ENCODE data around the gene PLXND1. TPM values are rescaled to one million over a fixed set of nuclear protein-coding genes. Genes with fewer than 3 reads are reported as not detected.
"Not testable (repeated sequence)": the region's sequence is repeated elsewhere in the genome, so short reads cannot be mapped to it uniquely, and the experiment has no call there.

Gene PLXND1, protein sequence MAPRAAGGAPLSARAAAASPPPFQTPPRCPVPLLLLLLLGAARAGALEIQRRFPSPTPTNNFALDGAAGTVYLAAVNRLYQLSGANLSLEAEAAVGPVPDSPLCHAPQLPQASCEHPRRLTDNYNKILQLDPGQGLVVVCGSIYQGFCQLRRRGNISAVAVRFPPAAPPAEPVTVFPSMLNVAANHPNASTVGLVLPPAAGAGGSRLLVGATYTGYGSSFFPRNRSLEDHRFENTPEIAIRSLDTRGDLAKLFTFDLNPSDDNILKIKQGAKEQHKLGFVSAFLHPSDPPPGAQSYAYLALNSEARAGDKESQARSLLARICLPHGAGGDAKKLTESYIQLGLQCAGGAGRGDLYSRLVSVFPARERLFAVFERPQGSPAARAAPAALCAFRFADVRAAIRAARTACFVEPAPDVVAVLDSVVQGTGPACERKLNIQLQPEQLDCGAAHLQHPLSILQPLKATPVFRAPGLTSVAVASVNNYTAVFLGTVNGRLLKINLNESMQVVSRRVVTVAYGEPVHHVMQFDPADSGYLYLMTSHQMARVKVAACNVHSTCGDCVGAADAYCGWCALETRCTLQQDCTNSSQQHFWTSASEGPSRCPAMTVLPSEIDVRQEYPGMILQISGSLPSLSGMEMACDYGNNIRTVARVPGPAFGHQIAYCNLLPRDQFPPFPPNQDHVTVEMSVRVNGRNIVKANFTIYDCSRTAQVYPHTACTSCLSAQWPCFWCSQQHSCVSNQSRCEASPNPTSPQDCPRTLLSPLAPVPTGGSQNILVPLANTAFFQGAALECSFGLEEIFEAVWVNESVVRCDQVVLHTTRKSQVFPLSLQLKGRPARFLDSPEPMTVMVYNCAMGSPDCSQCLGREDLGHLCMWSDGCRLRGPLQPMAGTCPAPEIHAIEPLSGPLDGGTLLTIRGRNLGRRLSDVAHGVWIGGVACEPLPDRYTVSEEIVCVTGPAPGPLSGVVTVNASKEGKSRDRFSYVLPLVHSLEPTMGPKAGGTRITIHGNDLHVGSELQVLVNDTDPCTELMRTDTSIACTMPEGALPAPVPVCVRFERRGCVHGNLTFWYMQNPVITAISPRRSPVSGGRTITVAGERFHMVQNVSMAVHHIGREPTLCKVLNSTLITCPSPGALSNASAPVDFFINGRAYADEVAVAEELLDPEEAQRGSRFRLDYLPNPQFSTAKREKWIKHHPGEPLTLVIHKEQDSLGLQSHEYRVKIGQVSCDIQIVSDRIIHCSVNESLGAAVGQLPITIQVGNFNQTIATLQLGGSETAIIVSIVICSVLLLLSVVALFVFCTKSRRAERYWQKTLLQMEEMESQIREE (N-terminal part only)
- 26.7 and 28.5 TPM in 2 replicates for total RNA-seq (2014; rRNA removed; shearing (Covaris generic))
- 17.4 and 26.9 TPM in 2 replicates for polyA plus RNA-seq (2015; cell fraction: cytosol; rRNA removed)
- 41.3 and 46.6 TPM in 2 replicates for polyA plus RNA-seq (2015; cell fraction: nucleus; rRNA removed)

DNA sequence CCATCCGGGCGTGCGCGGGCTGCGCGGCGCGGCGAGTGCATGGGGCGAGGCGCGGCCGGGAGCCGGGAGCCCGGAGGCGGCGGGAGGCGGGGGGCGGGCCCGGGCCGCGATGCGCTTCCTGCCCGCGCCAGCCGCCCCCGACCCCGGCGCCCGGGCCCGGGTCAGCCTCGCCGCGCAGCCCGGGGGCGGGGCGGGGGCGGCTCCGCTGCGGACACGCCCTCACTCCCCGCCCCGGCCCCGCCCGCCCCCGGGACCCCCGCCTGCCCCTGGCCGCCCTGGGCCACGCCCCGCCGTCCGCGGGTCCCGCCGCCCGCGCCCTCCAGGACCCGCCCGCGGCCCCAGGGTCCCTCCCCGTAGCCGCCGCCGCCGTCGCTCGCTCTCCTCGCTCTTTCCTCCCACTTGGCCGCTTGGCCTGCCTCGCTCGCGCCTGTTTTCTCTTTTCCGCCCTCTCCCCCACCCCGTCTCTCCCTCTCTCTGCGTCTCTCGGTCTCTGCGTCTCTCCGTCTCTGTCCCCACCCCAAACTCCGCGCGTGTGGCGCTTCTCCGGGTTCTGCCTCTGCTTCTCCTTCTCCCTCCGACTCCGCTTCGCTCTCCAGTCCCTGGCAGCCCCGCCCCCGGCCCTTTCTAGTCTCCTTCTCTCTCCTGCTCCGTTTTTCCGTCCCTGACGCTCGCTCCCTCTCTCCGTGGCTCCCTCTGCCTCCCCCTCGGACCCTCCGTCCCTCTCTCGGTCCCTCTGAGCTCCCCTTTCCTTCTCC is at the start of gene PLXND1:
Gene PLXND1, minus strand, starts transcription at position 41 of the 755 bp plus-strand sequence. Its CDS starts 37 bp downstream, at position 4.
- DNase-seq (ENCODE audit: low read depth) = no peak

DNA sequence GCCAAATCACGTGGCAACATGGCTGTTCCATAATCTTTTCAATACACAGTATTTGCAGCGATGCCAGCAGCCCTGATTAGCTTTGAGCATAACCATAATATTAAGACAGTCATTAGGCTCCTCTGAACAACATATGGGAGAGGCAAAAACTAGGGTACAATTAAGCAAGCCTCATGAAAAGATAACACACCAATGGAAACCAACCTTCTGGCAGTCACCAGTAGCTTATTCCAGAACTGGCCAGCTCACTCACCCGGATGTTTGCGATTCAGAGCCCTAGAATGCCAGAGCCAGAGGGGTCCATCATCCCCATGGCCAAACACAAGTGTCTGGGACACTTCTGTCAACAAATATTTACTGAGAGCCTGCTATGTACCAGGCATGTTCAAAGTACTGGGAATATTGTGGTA is 48.8 kb upstream of the PLXND1 start:
- DNase-seq (ENCODE audit: low read depth) = no peak

DNA sequence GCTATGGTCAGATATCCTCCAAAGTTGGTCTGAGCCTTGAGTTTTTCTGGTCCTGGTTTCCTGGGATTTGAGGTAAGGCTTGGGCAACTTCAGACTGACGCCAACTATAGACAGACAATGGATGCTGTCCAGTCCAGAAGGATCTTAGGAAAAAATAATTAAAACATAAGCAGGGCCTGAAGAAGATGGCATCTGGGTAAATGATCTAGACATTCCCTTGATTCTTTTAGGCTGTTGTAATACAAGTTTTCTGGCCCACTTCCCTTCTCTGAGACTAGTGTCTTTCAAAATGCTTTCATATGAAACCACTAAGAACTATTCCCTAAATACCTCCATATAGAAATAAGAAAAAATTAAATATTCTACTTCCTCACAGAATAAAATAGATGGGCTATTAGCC is 47.7 kb upstream of the PLXND1 start:
- DNase-seq (ENCODE audit: low read depth) = no peak

DNA sequence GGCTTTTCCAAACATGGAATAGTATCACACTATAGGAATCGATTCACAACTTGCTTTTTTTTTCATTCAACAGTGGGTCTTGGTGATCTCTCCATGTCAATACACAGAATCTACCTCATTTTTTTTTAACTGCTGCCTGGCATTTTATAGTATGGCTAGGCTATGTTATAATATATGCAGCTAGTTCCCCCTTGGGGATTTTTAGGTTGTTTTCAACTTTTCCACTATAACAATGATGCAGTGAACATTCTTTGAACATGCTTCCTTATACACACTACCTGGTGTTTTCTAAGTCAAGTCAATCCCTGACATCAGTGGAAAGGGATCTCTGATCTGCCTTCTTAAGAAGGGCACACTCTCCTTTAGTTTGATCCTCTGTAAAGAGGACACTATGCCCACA is 46.5 kb upstream of the PLXND1 start:
- DNase-seq (ENCODE audit: low read depth) = no peak

DNA sequence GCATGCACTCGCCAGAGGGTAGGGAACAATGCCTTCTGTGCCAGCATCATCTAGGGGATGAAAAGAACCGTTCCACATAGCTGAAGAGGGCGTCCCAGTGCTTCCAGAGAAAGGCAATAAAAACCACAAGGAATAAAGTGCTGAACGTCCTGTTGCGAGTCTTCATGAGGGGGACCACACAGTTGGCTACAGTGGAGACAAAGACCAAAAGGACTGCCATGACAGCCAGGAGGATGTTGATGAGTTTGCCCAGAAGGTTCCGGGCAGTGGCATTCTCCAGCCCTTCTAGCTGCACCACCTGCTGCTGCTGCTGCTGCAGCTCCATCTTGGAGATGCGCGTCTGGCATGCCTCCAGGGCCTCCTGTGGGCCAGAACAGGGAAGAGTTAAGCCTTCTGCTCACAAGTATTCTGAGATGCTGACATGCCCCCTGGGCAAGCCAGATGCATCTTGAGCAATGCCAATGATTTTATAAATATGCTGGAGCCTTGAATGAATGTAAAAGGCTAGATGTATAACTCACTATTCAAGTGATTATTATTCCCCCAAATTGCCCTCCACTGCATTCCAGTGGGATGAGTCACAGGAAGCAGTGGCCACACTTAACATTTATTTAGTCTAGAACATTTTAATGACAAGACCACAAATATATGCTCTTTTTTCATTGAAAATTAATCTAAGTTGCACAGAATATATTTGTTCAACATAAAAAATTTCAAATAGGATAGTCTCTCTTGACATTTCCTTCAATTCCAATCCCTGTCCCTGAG is 45.1 kb upstream of the PLXND1 start:
- peak; percentile 95 for DNase-seq (ENCODE audit: low read depth)

DNA sequence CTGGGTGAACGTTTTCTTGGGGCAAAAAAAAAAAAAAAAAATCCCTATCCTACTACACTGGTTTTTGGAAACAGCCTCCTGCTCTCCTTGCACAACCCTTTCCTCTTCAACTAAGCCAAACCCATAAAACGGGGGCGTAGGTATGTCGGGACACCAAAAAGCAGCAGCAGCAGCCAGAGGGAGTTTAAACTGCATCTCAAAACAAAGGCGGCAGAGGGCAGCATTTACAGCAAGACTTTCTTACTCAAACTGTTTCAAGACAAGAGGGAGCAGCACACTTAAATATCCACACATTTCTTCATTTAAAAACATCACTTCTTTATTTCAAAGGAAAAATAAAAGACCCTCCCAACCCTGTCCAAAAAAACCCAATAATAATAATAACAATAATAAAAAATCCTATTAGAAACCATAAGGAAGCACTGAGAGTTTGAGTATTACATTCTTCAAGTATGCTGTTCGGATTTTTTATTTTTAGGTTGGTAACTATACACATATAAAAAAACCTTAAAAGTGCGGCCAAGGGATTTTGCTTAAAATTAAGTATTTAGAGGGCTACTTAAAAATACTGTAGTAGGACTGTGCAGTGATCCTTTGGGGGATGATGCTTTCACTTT is 43.9 kb upstream of the PLXND1 start:
- peak; percentile 78 for DNase-seq (ENCODE audit: low read depth)

DNA sequence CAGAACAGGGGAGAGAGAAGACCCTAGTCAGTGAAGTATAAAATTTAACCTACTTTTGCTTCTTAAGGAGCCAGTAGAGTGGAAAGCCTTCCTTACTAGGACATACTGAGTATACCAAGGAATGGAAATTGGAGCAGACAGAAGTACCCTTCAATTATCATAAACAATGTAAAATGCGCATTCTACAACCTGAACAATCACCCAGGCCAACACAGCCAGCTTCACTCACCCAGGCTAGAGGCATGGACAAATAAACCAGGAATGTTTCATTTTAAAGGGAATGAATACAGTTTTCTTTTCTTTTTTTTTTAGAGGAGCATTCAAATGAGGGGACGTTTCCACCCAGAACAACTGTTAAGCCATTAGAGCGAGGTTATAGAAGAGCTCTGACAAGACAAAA is 41.9 kb upstream of the PLXND1 start:
- no peak for DNase-seq (ENCODE audit: low read depth)

DNA sequence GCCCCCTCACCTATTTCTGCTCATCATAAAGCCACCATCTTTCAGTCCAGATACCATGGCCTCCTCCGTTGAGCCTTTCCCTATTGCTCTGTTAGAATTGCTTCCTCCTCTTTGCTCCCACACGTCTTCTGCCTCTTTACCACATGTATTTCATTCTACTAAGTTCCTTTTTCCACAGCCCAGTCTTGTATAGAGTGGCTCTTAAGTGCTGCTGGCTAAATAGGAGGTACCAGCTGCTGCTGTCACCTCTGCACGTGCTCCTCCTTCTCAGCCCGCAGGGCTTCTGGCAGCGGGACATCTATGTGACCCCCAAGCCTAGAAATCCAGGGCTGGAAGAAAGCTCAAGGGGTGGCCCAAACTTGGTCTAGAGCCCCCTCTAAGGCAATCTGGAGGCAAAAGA is 38.8 kb upstream of the PLXND1 start:
- no peak for DNase-seq (ENCODE audit: low read depth)

DNA sequence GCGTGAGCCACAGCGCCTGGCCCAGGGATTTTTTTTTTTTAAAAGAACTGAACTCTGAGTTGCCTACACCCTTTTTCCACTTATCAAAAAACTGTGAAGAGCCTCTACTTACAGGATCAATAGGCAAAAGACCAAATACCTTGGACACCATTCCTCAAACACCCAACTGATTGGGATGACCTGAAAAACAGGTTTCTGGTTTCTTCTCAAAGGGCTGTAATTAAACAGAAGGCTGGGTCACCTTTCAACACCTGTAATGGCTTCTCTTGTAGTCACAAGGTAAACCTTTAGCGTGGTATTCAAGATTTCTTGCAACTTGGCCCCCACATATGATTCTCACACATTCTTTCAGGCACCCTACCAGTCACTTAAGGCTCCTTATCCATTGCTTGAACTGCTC is 38.4 kb upstream of the PLXND1 start:
- DNase-seq (ENCODE audit: low read depth) = no peak

DNA sequence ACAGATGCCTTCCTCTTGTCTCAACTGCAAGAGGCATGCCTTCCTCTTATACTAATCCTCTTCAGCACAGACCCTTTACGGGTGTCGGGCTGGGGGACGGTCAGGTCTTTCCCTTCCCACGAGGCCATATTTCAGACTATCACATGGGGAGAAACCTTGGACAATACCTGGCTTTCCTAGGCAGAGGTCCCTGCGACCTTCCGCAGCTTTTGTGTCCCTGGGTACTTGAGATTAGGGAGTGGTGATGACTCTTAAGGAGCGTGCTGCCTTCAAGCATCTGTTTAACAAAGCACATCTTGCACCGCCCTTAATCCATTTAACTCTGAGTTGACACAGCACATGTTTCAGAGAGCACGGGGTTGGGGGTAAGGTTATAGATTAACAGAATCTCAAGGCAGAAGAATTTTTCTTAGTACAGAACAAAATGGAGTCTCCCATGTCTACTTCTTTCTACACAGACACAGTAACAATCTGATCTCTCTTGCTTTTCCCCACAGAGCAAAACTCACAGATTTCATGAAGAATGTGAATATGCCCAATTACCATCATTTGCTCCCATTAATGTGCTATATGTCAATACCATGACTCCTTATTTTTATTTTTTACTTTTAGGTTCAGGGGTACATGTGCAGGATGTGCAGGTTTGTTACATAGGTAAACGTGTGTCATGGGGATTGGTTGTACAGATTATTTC is 35.2 kb upstream of the PLXND1 start:
- DNase-seq (ENCODE audit: low read depth) = not testable (repeated sequence)

DNA sequence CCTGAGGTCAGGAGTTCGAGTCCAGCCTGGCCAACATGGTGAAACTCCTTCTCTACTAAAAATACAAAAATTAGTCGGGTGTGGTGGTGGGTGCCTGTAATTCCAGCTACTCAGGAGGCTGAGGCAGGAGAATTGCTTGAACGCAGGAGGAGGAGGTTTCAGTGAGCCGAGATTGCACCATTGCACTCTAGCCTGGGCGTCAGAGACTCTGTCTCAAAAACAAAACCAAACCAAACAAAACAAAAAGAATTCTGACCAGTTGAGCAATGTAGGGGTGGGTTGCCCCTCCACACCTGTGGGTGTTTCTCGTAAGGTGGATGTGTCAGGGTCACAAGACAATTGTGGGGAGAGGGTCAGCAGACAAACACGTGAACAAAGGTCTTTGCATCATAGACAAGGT is 34.5 kb upstream of the PLXND1 start:
- not testable (repeated sequence) for DNase-seq (ENCODE audit: low read depth)

DNA sequence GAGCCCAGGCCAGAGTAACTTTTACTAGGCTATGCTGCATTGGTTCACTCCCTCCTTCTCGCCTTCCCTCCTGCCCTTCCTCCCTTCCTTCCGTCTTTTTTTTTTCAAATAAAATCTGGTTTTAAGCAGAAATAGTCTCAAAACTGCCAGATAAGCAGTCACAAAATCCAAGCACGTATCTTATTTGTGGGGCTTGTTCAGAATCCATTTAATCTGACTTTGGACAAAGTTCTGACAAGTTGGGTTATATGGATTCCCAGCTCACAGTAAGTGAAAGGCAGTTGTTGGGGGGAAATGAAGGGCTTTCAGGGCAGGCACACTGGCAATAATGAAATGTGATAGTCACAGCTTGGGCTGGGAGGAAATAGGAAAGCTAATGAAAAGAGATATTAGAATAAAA is 32.0 kb upstream of the PLXND1 start:
- DNase-seq (ENCODE audit: low read depth) = no peak

DNA sequence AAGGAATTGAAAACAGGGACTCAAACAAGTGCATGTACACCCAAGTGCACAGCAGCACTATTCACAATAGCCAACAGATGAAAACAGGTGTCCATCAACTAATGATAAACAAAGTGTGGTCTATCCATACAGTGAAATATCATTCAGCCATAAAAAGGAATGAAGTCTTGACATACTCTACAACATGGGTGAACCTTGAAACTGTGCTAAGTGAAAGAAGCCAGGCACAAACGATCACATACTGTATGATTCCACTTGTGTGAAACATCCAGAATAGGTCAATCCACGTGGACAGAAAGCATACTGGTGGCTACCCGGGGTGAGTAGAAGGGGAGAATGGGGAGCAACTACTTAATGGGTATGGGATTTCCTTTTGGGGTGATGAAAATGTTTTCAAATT is 29.6 kb upstream of the PLXND1 start:
- DNase-seq (ENCODE audit: low read depth) = no peak

DNA sequence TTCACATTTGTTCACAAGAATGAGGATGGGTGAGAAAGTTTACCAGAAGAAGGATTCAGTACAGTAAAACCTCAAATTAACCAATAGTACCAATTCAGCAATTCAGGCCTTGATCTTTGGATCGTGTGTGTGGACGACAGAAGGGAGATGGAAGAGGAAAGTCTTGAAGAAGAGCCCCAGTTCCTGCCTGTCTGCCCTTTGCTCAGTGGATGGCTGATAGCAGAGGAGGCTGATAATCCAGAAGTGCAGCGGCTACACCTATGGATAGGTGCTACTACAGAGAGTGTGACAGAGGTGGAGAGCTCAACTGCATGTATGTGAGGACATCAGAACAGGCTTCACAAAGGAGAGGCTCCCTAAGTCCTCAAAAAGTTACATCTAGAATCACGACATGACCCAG is 29.2 kb upstream of the PLXND1 start:
- no peak for DNase-seq (ENCODE audit: low read depth)

DNA sequence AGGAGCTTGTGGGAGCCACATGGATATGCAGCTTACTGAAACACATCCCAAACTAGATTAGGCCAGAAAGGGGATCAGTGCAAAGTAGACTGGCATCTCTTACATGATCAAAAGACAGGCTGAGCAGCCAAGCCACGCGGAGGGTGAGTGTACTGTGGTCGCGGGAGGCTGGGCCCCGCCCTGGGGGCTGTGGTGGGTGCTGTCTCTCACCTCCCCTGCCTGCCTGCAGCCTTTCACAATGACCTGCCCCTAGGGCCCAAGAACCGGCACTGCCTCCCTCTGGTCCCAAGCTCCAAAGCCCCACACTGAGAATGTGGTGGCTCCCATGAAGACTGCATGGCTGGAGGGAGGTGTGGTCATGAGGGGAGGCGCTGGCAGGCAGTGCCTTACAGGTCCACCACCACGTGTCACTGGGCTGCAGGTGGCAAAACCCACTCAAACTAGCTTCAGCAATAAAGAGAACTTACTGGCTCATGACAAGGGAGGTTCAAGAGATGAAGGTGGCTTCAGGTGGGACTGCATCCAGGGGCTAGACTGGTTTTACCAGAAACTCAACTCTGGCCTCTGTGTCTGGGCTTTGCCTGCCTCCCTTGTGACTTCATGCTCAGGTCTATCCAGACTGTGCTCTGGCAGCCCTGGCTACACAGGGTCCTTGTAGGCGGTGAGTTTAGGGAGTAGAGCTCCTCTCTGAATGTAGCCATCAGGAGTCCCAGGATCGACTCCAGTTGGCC is 27.4 kb upstream of the PLXND1 start:
- peak; percentile 37 for DNase-seq (ENCODE audit: low read depth)

DNA sequence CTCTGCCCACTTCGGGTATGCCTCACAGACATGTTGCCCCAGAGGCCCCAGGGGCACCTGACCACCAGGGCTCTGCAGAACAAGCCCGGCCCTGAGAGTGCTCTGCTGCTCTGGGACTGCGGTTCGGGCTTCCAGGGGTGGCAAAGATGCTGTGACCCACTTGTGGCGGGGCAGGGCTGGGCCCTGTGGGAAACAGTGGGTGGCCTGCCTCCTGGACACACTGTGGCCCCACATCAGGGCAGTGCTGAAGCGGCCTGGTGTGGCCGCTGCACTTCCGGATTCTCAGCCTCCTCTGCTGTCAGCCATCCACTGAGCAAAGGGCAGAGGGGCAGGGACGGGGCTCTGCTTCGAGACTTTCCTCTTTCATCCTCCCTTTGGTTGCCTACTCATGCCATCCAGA is 26.5 kb upstream of the PLXND1 start:
- no peak for DNase-seq (ENCODE audit: low read depth)

DNA sequence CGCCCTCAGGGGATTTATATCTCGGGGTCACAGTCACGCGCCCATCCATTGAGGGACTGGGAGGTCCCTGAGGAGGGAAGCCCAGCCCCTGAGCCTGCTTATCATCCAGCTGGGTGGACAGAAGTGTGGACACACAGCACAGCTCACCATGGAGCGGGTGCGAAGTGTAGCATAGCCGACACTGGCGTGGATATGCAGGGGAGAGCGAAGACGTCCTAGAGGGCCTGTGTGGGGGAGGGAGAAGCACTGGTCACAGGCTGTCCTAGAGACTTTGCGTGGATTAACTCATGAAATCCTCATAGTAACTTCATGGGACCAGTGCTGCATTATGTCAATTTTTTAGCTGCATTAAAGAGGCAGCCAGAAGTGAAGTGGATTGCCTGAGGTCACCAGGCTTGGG is 26.1 kb upstream of the PLXND1 start:
- DNase-seq (ENCODE audit: low read depth) = no peak

DNA sequence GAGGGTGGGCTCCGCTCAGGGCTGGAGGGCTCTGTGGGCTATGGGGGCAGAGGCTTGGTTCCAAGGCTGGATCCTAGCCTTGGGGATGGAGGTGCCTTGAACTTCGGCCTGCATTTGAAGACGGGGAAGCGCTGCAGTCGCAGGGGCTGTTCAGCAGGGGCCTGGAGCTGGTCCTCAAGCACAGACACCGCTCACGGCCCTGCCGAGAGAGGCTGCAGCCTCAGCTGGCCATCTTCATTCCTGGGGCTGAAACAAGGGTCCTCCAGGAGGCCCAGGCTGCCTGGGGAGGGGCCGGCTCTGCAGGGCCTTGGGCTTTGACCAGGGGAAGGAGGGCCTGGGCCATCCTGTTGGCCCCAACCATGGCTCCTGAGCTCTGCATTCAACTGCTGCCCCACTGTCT is 25.6 kb upstream of the PLXND1 start:
- DNase-seq (ENCODE audit: low read depth) = no peak

Measured in HT1080 (cell line).